Upper lobe of left lung (tissue), 6 donors: Measurements from ENCODE around the gene BNIP5. TPM values are rescaled to one million over a fixed set of nuclear protein-coding genes. Genes with fewer than 3 reads are reported as not detected.

Experiments used
- ATAC-seq, 2 donors: fragments of 200-7000 bp; cut with Tn5 transposase; one replicate each; pipeline ENCODE4 v1.9.1; 2022; ENCODE audit warnings: mild to moderate bottlenecking in 2 of 2, moderate library complexity in 2 of 2; ENCODE audit not compliant: low FRiP score in 2 of 2
- DNase-seq, 2 donors: peaks; one replicate each; pipeline ENCODE4 v3.0.0-alpha.2; 2019 to 2020
- H3K27ac ChIP-seq, 4 donors: fragments of 200-600 bp; sonication (generic); one replicate each; pipeline ENCODE4 v1.5.1; 2016 to 2019
- H3K27me3 ChIP-seq, 4 donors: fragments of 200-600 bp; sonication (generic); one replicate each; pipeline ENCODE4 v1.5.1; 2017 to 2019
- H3K36me3 ChIP-seq, 4 donors: fragments of 200-600 bp; sonication (generic); one replicate each; pipeline ENCODE4 v1.5.1; 2016 to 2019
- H3K4me1 ChIP-seq, 4 donors: fragments of 200-600 bp; sonication (generic); one replicate each; pipeline ENCODE4 v1.5.1; 2018 to 2019
- H3K4me3 ChIP-seq, 4 donors: fragments of 200-600 bp; sonication (generic); one replicate each; pipeline ENCODE4 v1.5.1; 2017 to 2019; ENCODE audit warnings: mild to moderate bottlenecking in 2 of 4, moderate library complexity in 1 of 4
- H3K9me3 ChIP-seq, 4 donors: fragments of 200-600 bp; sonication (generic); one replicate each; pipeline ENCODE4 v1.5.1; 2018 to 2019
- EP300 ChIP-seq, 4 donors: sonication (generic); formaldehyde crosslinking; IDR thresholded peaks; one replicate each; pipeline ENCODE4 v1.5.1; 2017; ENCODE audit warnings: antibody characterized with exemption in 4 of 4, control low read depth in 2 of 4
- POLR2A ChIP-seq, 4 donors: fragments of 450-650 bp; IDR thresholded peaks; one replicate each; pipeline ENCODE4 v1.5.1; 2016 to 2017; ENCODE audit warnings: antibody characterized with exemption in 4 of 4, mild to moderate bottlenecking in 2 of 4
- POLR2AphosphoS5 ChIP-seq, 2 donors: sonication (generic); formaldehyde crosslinking; IDR thresholded peaks; one replicate each; pipeline ENCODE4 v1.5.1; 2017; ENCODE audit warnings: antibody characterized with exemption in 2 of 2
- WGBS, 2 donors: methylation state at CpG; one replicate each; pipeline ENCODE4 v1.1.5; 2017 to 2018; 5-methylcytosine and 5-hydroxymethylcytosine counted together
- total RNA-seq, 6 donors: library from RNA; depleted of rRNA in 4 of 6; stranded (reverse); fragments of >200 nt in 4 of 6; gene quantifications; one replicate each; pipeline versions ENCODE4 v1.1.0 to v1.2.1, GENCODE V29; 2016 to 2021
- TF ChIP-seq, protein P1 (sequence below), 6 experiments: fragments of 450-650 bp in 4 of 6; fragments of 200-600 bp in 2 of 6; sonication (generic) in 2 of 6; IDR thresholded peaks; one replicate each; pipeline ENCODE4 v1.5.1; 2016 to 2019; ENCODE audit warnings: antibody characterized with exemption in 6 of 6
- donor health status: DM: no; HTN: no; CAD: no; lungs with moderate emphysema.
- donor health status: DM: no; HTN: yes; CAD: no; lungs with severe emphysema.

The BNIP5 gene
- total RNA-seq, 6 donors from 2014 or later, result 0.10 TPM; not detected in 5

DNA sequence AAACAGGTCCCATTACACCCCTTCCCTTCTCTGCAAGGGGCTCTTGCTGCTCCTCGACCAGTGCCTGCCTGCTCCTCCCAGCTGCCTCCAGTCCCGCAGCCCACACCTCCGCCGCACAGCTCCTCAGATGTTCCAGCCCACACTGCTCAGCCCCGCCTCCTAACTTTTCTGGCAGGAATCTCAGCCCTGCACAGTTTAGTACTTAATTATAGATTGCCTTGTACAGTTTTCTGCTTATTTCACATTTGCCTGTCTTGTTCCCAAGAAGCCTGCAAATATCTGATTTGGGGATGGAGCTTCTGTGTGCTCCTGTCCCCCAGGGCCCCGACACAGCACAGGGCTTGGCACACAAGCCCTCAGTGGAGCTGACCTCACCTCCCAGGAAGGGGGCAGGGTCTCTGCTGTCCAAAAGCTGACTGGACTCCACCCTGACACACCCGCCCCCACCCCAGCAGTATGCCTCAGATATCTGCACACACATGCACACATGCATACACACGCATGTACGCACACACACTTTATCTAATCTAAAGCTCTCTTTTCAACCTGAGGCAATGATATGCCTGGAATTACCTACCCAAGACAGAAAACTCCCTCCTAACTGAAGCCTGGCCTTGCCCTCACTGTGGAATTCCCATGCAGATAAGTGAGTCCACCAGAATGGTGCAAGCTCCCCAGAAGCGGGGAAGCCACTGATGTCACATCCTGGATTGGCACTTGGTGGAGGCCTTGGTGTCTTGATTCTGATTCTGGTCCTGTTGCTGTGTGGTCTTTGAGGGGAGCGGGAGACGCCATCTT, 68.0 kb downstream of the BNIP5 start:
- Histone ChIP-seq H3K9me3 (peaks cover 0 to 8% (median 8%) of the 10 kb centered on the region in 4 donors), H3K27me3 (no peaks in the 10 kb centered on the region), H3K4me3 (no peak overlapping the region), H3K36me3 (no peaks in the 10 kb centered on the region), H3K4me1 (peaks cover 0 to 2% (median 0%) of the 10 kb centered on the region in 4 donors), H3K27ac (no peak overlapping the region)
- DNase-seq (peak in 1 of 2 donors; percentile 34), ATAC-seq (peak in 1 of 2 donors; percentile 12)
- WGBS, 2 donors, result 70 to 78% methylated on average over 11 to 12 of the region's 12 CpGs
- TF ChIP-seq POLR2AphosphoS5 (IDR thresholded peaks at IDR 0.05) (no peak), EP300 (IDR thresholded peaks at IDR 0.05) (no peak), POLR2A (IDR thresholded peaks at IDR 0.05) (no peak)
- TF ChIP-seq, protein P1, sequence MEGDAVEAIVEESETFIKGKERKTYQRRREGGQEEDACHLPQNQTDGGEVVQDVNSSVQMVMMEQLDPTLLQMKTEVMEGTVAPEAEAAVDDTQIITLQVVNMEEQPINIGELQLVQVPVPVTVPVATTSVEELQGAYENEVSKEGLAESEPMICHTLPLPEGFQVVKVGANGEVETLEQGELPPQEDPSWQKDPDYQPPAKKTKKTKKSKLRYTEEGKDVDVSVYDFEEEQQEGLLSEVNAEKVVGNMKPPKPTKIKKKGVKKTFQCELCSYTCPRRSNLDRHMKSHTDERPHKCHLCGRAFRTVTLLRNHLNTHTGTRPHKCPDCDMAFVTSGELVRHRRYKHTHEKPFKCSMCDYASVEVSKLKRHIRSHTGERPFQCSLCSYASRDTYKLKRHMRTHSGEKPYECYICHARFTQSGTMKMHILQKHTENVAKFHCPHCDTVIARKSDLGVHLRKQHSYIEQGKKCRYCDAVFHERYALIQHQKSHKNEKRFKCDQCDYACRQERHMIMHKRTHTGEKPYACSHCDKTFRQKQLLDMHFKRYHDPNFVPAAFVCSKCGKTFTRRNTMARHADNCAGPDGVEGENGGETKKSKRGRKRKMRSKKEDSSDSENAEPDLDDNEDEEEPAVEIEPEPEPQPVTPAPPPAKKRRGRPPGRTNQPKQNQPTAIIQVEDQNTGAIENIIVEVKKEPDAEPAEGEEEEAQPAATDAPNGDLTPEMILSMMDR (IDR thresholded peaks at IDR 0.05), result no peak

DNA sequence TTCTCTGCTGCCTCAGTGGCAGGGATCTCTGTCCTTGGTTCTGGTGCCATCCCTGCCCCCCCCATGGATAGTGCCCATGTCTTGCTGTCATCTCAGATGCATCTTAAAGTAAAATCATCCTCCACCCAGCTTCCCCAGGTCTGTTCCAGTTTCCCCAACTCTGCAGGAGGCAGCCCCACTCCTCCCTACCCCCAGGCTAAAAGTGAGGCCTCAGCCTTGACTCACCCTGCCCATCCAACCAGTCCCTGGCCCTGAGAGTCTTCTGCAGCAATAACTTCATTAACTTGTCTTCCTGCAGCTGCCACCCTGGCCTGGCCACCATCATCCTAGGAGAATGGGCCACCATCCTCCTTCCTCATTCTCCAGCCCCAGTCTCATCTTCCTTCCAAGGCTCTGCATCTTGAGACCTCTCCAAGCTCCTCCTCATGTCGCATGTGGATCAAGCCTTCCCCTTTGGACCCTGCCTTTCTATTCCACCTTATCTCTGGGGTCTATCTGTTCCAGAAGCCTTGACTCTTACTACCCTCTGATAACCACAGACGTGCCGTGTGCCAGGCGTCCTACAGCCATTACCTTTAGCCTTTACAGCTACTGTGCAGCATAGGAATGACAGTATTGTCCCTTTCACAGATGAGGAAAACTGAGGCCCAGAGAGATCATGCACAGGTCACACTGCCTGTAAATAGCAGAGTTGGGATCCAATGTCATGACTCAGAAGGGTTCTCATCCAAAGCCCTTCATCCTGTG, 68.8 kb downstream of the BNIP5 start:
- 92 to 93% methylated on average over 4 of the region's 4 CpGs for WGBS, 2 donors
- DNase-seq (no peak), ATAC-seq (no peak)
- H3K9me3 ChIP-seq, result peaks cover 0 to 8% (median 8%) of the 10 kb centered on the region in 4 donors
- H3K27me3 ChIP-seq, result no peaks in the 10 kb centered on the region
- no peaks in the 10 kb centered on the region for H3K36me3 ChIP-seq
- TF ChIP-seq POLR2AphosphoS5 (IDR thresholded peaks at IDR 0.05) (no peak), EP300 (IDR thresholded peaks at IDR 0.05) (no peak), POLR2A (IDR thresholded peaks at IDR 0.05) (no peak)
- TF ChIP-seq, protein P1 (IDR thresholded peaks at IDR 0.05), result no peak
- no peak overlapping the region for H3K27ac ChIP-seq
- H3K4me1 ChIP-seq, result peaks cover 0 to 7% (median 0%) of the 10 kb centered on the region in 4 donors
- no peak overlapping the region for H3K4me3 ChIP-seq

DNA sequence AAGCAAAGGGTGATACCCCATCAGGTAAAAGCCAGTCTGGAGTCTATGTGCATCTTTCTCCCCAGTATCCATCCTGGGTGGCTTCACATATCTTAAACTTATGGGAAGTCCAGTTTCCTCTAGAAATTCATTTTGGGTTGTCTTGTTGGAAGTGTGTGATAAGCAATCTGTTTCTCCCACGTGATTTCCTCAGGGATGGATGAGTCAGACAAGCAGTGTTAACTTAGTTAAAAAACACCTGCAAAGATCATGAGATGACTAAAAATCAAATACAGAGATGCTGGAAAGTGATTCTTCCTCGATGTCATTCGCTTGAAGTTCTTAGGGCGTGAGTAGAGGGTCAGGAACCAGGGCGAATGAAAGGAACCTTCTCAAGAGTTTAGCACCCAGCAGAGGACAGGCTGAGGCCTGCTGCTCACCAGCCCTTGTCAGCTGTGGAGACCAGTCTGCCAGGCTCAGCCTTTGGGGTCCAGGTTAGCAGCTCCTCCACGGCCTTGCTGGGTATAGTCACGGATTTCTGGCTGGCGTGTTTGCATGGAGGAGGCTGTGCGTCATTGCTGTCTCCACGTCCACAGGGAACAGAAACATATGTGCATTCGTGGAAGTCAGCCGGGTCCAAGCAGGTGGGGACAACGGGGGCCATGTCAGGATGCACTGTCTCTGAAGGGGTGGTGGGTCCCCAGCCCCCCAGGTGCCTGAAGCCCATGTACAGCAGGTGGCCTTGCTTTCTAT, 69.6 kb downstream of the BNIP5 start:
- ATAC-seq (no peak), DNase-seq (no peak)
- no peak for TF ChIP-seq POLR2AphosphoS5 (IDR thresholded peaks at IDR 0.05)
- TF ChIP-seq EP300 (IDR thresholded peaks at IDR 0.05), result no peak
- TF ChIP-seq POLR2A (IDR thresholded peaks at IDR 0.05), result no peak
- TF ChIP-seq, protein P1 (IDR thresholded peaks at IDR 0.05), result no peak
- H3K36me3 ChIP-seq, result no peaks in the 10 kb centered on the region
- H3K4me1 ChIP-seq, result peaks cover 0 to 7% (median 0%) of the 10 kb centered on the region in 4 donors
- H3K27me3 ChIP-seq, result no peaks in the 10 kb centered on the region
- no peak overlapping the region for H3K27ac ChIP-seq
- H3K9me3 ChIP-seq, result peaks cover 0 to 8% (median 8%) of the 10 kb centered on the region in 4 donors
- WGBS, 2 donors, result 93 to 96% methylated on average over 13 of the region's 13 CpGs
- no peak overlapping the region for H3K4me3 ChIP-seq

Other genes starting within 250 kb of the BNIP5 start
- 10 to 100 TPM; 56.7 to 90.1 (median 80.1) TPM for gene MAPK13, start 206.4 kb downstream of the BNIP5 start, total RNA-seq
- gene BRPF3, start 140.1 kb downstream of the BNIP5 start, total RNA-seq, result 10 to 100 TPM; 23.7 to 37.4 (median 33.4) TPM
- under 1 TPM in 3 of 6 donors, not detected in 3; 0.14 to 0.61 (median 0.30) TPM for gene PNPLA1, start 66.8 kb downstream of the BNIP5 start, total RNA-seq
- gene ETV7, start 50.8 kb upstream of the BNIP5 start, total RNA-seq, result 10 to 100 TPM in 1 of 6 donors, 1 to 10 TPM in 5; 2.0 to 10.5 (median 4.2) TPM
- gene PXT1, start 106.0 kb upstream of the BNIP5 start, total RNA-seq, result under 1 TPM in 2 of 6 donors, not detected in 4; 0.09 to 0.15 TPM
- gene KCTD20, start 106.1 kb upstream of the BNIP5 start, total RNA-seq, result 10 to 100 TPM; 30.4 to 41.7 (median 36.7) TPM
- 10 to 100 TPM; 15.1 to 47.1 (median 30.4) TPM for gene STK38, start 210.6 kb upstream of the BNIP5 start, total RNA-seq